Activated CD4-positive, alpha-beta T cell treated with anti-CD3 and anti-CD28 coated beads for 36 hours (primary cell): ENCODE data around the gene RIC1. TPM values are rescaled to one million over a fixed set of nuclear protein-coding genes. Genes with fewer than 3 reads are reported as not detected.
"Not testable (repeated sequence)": the region's sequence is repeated elsewhere in the genome, so short reads cannot be mapped to it uniquely, and the experiment has no call there.

Source experiments
- ATAC-seq: fragments of 200-7000 bp; cut with Tn5 transposase; one replicate; pipeline ENCODE4 v1.10.0; 2021; ENCODE audit warnings: mild to moderate bottlenecking, moderate library complexity
- CTCF ChIA-PET: fragments of 350-600 bp; sonication (Branson Sonifier 250); formaldehyde crosslinking; loops from one replicate; lab custom pipeline; 2021; ENCODE audit warnings: antibody characterized with exemption; lab: Charles Lee
- POLR2A ChIA-PET: fragments of 350-600 bp; sonication (Branson Sonifier 250); formaldehyde crosslinking; loops from one replicate; lab custom pipeline; 2021; ENCODE audit warnings: antibody characterized with exemption, inconsistent platforms; lab: Charles Lee
- DNase-seq: peaks from one replicate; pipeline ENCODE4 v3.0.0-alpha.2; 2020
- H3K27ac Mint-ChIP-seq: one replicate; pipeline ENCODE4 v1.8.0; 2021; ENCODE audit warnings: mixed read lengths
- H3K27me3 Mint-ChIP-seq: one replicate; pipeline ENCODE4 v1.8.0; 2021; ENCODE audit warnings: mixed read lengths
- H3K36me3 Mint-ChIP-seq: one replicate; pipeline ENCODE4 v1.8.0; 2021; ENCODE audit warnings: low read depth, mixed read lengths
- H3K4me1 Mint-ChIP-seq: one replicate; pipeline ENCODE4 v1.8.0; 2021; ENCODE audit warnings: mixed read lengths
- H3K4me3 Mint-ChIP-seq: one replicate; pipeline ENCODE4 v1.8.0; 2021; ENCODE audit warnings: mild to moderate bottlenecking, moderate library complexity, mixed read lengths
- H3K9me3 Mint-ChIP-seq: one replicate; pipeline ENCODE4 v1.8.0; 2021; ENCODE audit warnings: low read depth, mixed read lengths
- intact Hi-C, 2 experiments: fragments of 100-400 bp; cut with DNase I in 1 of 2; cut with micrococcal nuclease in 1 of 2; formaldehyde crosslinking; loops; one replicate each; pipeline versions ENCODE4 v1.14.2 to v1.15.1; 2022 to 2024; cut with DNase I, micrococcal nuclease
- total RNA-seq, 2 experiments: library from RNA; stranded (reverse); gene quantifications; one replicate each; pipeline ENCODE4 v1.2.3, GENCODE V29; 2021

RIC1 gene
- total RNA-seq, 2 experiments from 2014 or later: 13.6 to 17.1 TPM

DNA sequence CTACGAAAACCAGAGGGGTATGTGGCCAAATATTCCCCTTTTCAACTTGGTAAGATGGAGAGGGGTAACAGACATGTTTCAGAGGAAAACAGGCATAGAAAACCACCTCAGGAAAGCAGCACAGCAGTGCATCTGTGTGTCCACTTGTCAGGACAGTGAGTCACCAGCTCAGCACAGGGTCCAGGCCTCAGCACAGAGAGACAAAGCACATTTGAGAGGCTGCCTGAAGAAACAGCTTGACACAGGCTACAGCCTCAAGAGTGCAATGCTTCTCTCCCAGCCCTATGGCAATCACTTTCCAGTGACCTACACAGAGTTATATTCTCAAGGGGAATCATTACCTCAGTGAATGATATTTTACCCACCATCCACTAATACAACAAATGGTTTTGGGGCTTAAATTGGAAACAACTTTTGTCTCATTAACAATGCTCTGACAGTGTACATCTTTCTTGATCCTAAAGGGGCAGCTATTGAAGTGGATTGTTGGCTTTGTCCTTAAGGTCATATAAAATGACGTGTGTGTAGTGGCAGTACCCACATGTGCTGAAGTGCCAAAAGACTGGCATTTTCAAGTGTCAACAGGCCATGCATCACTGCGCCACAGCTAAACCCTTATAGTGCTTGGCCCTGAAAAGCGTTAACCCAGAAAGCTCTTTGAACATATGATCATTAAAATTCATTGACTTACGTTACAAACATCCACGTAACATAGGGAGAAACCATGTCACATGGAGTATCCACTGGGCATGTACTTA lies 157.6 kb downstream of the RIC1 start:
- H3K27ac Mint-ChIP-seq: peak overlapping the region; percentile 4
- H3K36me3 Mint-ChIP-seq: peaks cover 77% of the 10 kb centered on the region
- CTCF ChIA-PET: interaction anchor here (0.9 to 1.6 kb wide), 3 partner anchors 10 to 27 kb away, joined by 3 read pairs; no protein-coding TSS in a partner anchor

DNA sequence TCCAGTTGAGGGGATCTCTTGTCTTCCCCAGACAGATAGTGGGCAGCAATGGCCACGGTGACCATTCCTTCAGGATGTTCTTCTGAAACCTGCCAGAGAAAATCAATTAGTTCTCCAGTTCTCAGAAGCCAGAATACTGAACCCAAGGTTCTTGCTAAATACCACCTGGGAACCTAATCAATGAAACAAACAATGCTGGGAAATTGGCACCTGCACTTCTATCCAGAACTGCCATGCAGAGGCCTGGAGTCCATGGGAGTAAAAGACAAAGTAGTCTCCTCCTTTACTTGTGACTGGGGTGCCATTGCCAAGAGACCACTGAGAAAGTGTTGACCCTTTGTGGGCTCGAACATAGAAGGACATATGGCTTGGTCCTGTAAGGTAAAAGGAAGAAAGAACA lies 158.3 kb downstream of the RIC1 start:
- H3K4me1 Mint-ChIP-seq: peaks cover 56% of the 10 kb centered on the region
- H3K36me3 Mint-ChIP-seq: peaks cover 78% of the 10 kb centered on the region
- no peak overlapping the region for H3K4me3 Mint-ChIP-seq
- H3K27me3 Mint-ChIP-seq: no peaks in the 10 kb centered on the region
- CTCF ChIA-PET: interaction anchor here (0.9 to 1.6 kb wide), 4 partner anchors 9 to 27 kb away, joined by 3 to 4 read pairs (median 3); no protein-coding TSS in a partner anchor
- POLR2A ChIA-PET: no interaction called here
- no peak for DNase-seq
- peaks cover 15% of the 10 kb centered on the region for H3K9me3 Mint-ChIP-seq
- no peak for ATAC-seq
- peak overlapping the region; percentile 77 for H3K27ac Mint-ChIP-seq
- intact Hi-C loops: loop anchor here in 1 of 2 experiments (5.0 kb wide), 1 partner anchor 45 kb away; the partner anchor contains the start of gene ERMP1

More for the DNA sequence above, 157.6 kb downstream of the RIC1 start:
- Mint-ChIP-seq H3K27me3 (no peaks in the 10 kb centered on the region), H3K9me3 (peaks cover 19% of the 10 kb centered on the region), H3K4me1 (peaks cover 50% of the 10 kb centered on the region), H3K4me3 (no peak overlapping the region)
- POLR2A ChIA-PET: no interaction called here
- ATAC-seq (no peak), DNase-seq (no peak)
- intact Hi-C loops: loop anchor here in 1 of 2 experiments (5.0 kb wide), 1 partner anchor 46 kb away; the partner anchor contains the start of gene ERMP1

DNA sequence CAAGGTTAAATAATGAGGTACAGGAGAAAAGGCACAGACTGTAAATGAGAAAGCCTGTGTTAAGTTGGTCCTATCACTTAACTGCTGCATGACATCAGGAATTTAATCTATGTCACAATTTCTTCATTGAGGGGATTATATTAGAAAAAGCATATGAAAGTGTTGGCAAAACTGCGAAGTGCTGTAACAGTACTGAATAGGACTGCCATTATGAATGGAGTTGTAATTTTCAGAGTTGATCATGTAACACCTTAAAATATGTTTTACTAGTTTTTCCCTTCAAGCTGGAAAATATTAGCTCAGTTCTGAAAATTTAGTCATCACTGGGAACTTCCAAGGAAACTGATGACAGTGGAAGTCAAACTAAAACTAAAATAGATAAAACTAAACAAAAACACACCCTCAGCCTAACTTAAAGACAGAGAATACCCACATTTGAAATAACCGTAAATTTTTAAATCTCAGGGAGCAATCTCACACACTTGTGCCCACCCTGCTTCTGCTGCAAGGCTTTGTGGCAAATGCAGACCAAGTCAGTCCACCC lies 158.9 kb downstream of the RIC1 start:
- Mint-ChIP-seq H3K27ac (peak overlapping the region; percentile 77), H3K4me3 (no peak overlapping the region), H3K9me3 (peaks cover 10% of the 10 kb centered on the region), H3K27me3 (no peaks in the 10 kb centered on the region), H3K4me1 (peaks cover 59% of the 10 kb centered on the region), H3K36me3 (peaks cover 72% of the 10 kb centered on the region)
- DNase-seq (no peak), ATAC-seq (peak; percentile 73)
- ChIA-PET CTCF (interaction anchor here (1.3 to 1.6 kb wide), 2 partner anchors 11 to 28 kb away, joined by 3 to 4 read pairs; no protein-coding TSS in a partner anchor), POLR2A (no interaction called here)
- intact Hi-C loops: loop anchor here in 1 of 2 experiments (5.0 kb wide), 1 partner anchor 44 kb away; the partner anchor contains the start of gene ERMP1

DNA sequence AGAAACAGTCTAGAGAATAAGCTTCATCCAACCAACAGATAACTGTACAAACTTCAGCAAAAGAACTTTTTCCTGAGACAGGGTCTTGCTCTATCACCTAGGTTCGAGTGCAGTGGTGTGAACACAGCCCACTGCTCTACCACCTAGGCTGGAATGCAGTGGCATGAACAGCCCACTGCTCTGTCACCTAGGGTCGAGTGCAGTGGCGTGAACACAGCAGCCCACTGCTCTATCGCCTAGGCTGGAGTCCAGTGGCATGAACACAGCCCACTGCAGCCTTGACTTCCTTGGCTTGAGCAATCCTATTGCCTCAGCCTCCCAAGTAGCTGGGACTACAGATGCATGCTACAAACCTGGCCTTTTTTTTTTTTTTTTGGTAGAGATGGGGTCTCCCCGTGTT lies 160.6 kb downstream of the RIC1 start:
- DNase-seq (no peak), ATAC-seq (no peak)
- ChIA-PET CTCF (no interaction called here), POLR2A (no interaction called here)
- Mint-ChIP-seq H3K9me3 (peaks cover 2% of the 10 kb centered on the region), H3K27ac (no peak overlapping the region), H3K4me3 (no peak overlapping the region), H3K4me1 (peaks cover 65% of the 10 kb centered on the region), H3K36me3 (peaks cover 60% of the 10 kb centered on the region), H3K27me3 (no peaks in the 10 kb centered on the region)
- intact Hi-C loops: loop anchor here in 1 of 2 experiments (5.0 kb wide), 1 partner anchor 43 kb away; the partner anchor contains the start of gene ERMP1

DNA sequence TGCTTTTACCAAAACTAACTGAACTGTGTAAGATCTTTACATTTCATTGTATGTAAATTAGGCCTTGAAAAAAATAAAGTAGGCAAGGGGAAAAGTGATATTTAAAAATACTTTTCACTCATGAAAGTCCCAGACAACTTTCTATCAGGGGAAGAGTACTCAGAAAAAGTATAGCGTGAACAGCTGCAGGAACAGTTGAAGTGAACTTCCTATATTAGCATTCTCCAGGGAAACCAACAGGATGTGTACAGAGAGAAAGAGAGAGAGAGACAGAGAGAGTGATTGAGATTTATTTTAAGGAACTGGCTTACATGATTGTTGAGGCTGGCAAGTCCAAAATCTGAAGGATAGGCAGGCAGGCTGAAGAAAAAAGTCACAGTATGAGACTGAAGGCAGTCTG lies 162.0 kb downstream of the RIC1 start:
- ChIA-PET POLR2A (no interaction called here), CTCF (no interaction called here)
- no peak for DNase-seq
- H3K4me1 Mint-ChIP-seq: peaks cover 64% of the 10 kb centered on the region
- peak overlapping the region; percentile 26 for H3K27ac Mint-ChIP-seq
- peaks cover 2% of the 10 kb centered on the region for H3K9me3 Mint-ChIP-seq
- peaks cover 53% of the 10 kb centered on the region for H3K36me3 Mint-ChIP-seq
- intact Hi-C loops: no loop called here
- ATAC-seq: no peak
- no peaks in the 10 kb centered on the region for H3K27me3 Mint-ChIP-seq
- H3K4me3 Mint-ChIP-seq: no peak overlapping the region

DNA sequence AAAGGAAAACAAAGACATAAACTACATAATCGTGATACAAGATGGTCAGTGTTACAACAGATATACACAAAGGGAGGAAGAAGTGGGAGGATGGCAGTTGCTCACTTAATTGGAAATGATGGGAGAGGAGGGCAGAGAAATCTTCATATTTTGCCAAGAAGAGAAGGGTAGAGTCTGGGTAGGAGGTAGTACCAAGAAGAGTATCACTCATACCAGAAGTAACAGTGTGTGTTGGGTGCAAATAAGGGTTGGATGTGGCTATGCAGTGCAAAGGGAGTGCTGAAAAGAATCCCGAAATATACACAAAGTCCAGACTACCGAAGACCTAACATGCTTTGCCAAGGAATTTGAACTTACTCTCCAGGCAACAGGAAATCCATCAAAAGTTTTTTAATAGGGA lies 163.0 kb downstream of the RIC1 start:
- no peaks in the 10 kb centered on the region for H3K27me3 Mint-ChIP-seq
- intact Hi-C loops: no loop called here
- peak; percentile 37 for ATAC-seq
- H3K4me1 Mint-ChIP-seq: peaks cover 60% of the 10 kb centered on the region
- CTCF ChIA-PET: no interaction called here
- POLR2A ChIA-PET: no interaction called here
- H3K9me3 Mint-ChIP-seq: peaks cover 2% of the 10 kb centered on the region
- H3K27ac Mint-ChIP-seq: no peak overlapping the region
- no peak overlapping the region for H3K4me3 Mint-ChIP-seq
- DNase-seq: no peak
- H3K36me3 Mint-ChIP-seq: peaks cover 49% of the 10 kb centered on the region

DNA sequence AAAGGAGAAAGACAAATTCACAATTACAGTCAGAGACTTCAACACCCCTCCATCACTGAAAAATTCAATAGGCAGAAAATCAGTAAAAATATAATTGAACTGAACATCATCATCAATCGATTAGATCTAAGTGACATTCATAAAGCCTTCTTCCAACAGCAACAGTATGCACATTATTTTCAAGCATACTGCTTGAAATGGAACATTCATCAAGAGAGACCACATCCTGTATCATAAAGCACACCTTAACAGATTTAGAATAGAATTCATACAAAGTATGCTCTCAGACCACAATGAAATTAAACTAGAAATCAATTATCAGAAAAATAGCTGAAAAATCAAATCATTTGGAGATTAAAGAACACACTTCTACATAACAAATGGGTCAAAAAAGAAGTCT lies 164.9 kb downstream of the RIC1 start:
- DNase-seq (no peak), ATAC-seq (peak; percentile 61)
- POLR2A ChIA-PET: no interaction called here
- peaks cover 46% of the 10 kb centered on the region for H3K36me3 Mint-ChIP-seq
- H3K27me3 Mint-ChIP-seq: no peaks in the 10 kb centered on the region
- CTCF ChIA-PET: interaction anchor here (1.0 to 1.1 kb wide), 3 partner anchors 10 to 279 kb away, joined by 3 to 5 read pairs (median 4); partner anchors contain the start of gene ERMP1
- intact Hi-C loops: no loop called here
- peaks cover 47% of the 10 kb centered on the region for H3K4me1 Mint-ChIP-seq
- H3K27ac Mint-ChIP-seq: no peak overlapping the region
- no peak overlapping the region for H3K4me3 Mint-ChIP-seq
- H3K9me3 Mint-ChIP-seq: peaks cover 2% of the 10 kb centered on the region

DNA sequence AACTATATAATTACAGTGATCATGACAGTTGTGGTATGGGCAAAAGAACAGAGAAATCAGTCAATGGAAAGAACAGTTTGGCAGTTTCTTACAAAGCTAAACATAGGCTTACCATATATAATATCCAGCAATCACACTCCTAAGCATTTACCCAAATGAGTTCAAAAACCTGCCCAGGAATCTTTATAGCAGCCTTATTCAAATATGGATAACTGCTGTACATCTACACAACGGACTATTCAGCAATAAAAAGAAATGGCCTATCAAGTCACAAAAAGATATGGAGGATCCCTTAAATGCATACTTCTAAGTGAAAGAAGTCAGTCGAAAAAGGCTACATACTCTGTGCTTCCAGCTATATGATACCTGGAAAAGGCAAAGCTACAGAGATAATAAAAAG lies 167.4 kb downstream of the RIC1 start:
- H3K27me3 Mint-ChIP-seq: no peaks in the 10 kb centered on the region
- no peak overlapping the region for H3K27ac Mint-ChIP-seq
- ATAC-seq: no peak
- peaks cover 26% of the 10 kb centered on the region for H3K36me3 Mint-ChIP-seq
- no peak for DNase-seq
- no peak overlapping the region for H3K4me3 Mint-ChIP-seq
- intact Hi-C loops: loop anchor here in 1 of 2 experiments (5.0 kb wide), 1 partner anchor 56 kb away; no protein-coding TSS in a partner anchor
- H3K9me3 Mint-ChIP-seq: no peaks in the 10 kb centered on the region
- CTCF ChIA-PET: interaction anchor here (0.6 to 1.2 kb wide), 4 partner anchors 9 to 510 kb away, joined by 3 read pairs; no protein-coding TSS in a partner anchor
- H3K4me1 Mint-ChIP-seq: peaks cover 45% of the 10 kb centered on the region
- POLR2A ChIA-PET: interaction anchor here (0.6 kb wide), 1 partner anchor 236 kb away, joined by 3 read pairs; no protein-coding TSS in a partner anchor

DNA sequence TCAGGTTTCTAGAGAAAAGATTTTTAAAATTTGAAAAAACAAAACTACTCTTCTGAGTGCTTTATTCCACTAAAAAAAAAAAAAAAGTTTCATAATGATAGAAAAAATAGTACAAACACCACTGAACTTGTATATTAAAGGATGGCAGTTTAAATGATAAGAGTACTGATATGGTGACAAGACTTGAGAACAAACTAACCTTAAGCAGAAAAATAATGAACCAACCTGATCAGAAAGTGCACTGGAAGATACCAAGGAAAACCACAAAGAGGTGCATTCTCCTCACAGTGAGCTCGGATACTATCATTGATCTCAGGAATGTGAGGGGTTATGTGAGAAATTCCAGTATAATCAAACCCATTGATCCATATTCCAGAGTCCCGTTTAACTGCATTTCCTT lies 169.7 kb downstream of the RIC1 start:
- Mint-ChIP-seq H3K27ac (peak overlapping the region; percentile 55), H3K4me3 (no peak overlapping the region), H3K36me3 (peaks cover 17% of the 10 kb centered on the region), H3K9me3 (no peaks in the 10 kb centered on the region), H3K4me1 (peaks cover 29% of the 10 kb centered on the region), H3K27me3 (no peaks in the 10 kb centered on the region)
- ChIA-PET POLR2A (no interaction called here), CTCF (interaction anchor here (0.6 to 1.7 kb wide), 6 partner anchors 10 to 256 kb away, joined by 3 to 7 read pairs (median 4); no protein-coding TSS in a partner anchor)
- no peak for ATAC-seq
- intact Hi-C loops: loop anchor here in 1 of 2 experiments (5.0 kb wide), 1 partner anchor 54 kb away; no protein-coding TSS in a partner anchor
- no peak for DNase-seq

DNA sequence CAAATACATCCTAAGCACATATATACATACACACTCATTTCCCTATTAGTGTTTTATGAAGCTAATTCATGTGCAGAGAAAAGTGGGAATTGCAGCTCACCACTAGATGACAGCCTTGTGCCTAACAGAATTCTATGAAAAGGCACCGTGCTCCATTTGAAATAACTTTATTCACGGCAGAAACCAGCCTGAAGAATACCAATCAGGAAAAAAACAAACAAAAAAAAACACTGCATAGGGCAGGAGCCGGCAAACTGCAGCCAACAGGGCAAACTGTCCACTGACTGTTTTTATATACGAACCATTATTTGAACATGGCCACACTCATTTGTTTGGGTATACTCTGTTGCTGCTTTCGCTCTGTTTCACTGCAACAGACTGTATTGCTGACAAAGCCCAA lies 170.4 kb downstream of the RIC1 start:
- ATAC-seq (no peak), DNase-seq (no peak)
- Mint-ChIP-seq H3K36me3 (peaks cover 18% of the 10 kb centered on the region), H3K9me3 (no peaks in the 10 kb centered on the region), H3K27me3 (no peaks in the 10 kb centered on the region), H3K4me1 (peaks cover 22% of the 10 kb centered on the region), H3K4me3 (no peak overlapping the region), H3K27ac (no peak overlapping the region)
- ChIA-PET CTCF (interaction anchor here (0.7 to 1.7 kb wide), 5 partner anchors 9 to 255 kb away, joined by 3 to 7 read pairs (median 4); no protein-coding TSS in a partner anchor), POLR2A (no interaction called here)
- intact Hi-C loops: loop anchor here in 1 of 2 experiments (5.0 kb wide), 1 partner anchor 53 kb away; no protein-coding TSS in a partner anchor

DNA sequence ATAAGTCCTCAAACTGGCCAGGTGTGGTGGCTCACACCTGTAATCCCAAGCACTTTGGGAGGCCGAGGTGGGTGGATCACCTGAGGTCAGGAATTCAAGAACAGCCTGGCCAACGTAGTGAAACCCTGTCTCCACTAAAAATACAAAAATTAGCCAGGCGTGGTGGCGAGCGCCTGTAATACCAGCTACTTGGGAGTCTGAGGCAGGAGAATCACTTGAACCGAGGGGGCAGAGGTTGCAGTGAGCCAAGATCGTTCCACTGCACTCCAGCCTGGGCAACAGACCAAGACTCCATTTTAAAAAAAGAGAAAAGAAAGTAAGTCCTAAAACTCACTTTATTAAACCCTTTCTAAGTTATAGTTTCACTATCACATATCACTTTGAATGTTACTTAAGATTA lies 171.5 kb downstream of the RIC1 start:
- ATAC-seq, POLR2A ChIA-PET, H3K9me3 Mint-ChIP-seq, H3K27me3 Mint-ChIP-seq, H3K4me3 Mint-ChIP-seq, H3K27ac Mint-ChIP-seq, DNase-seq: not testable (repeated sequence)
- intact Hi-C loops: loop anchor here in 1 of 2 experiments (5.0 kb wide), 1 partner anchor 252 kb away; no protein-coding TSS in a partner anchor
- CTCF ChIA-PET: interaction anchor here (1.0 kb wide), 1 partner anchor 33 kb away, joined by 3 read pairs; the partner anchor contains the start of gene ERMP1
- Mint-ChIP-seq H3K4me1 (peaks cover 21% of the 10 kb centered on the region), H3K36me3 (peaks cover 17% of the 10 kb centered on the region)
